Esophagus muscularis mucosa (tissue), 4 donors: ENCODE data around the gene MPST. TPM values are rescaled to one million over a fixed set of nuclear protein-coding genes. Genes with fewer than 3 reads are reported as not detected.
"Not testable (repeated sequence)": the region's sequence is repeated elsewhere in the genome, so short reads cannot be mapped to it uniquely, and the experiment has no call there.

ENCODE experiments used
- DNase-seq: peaks from one replicate; pipeline ENCODE4 v3.0.0-alpha.2; 2017; ENCODE audit errors: extremely low spot score
- H3K27ac ChIP-seq, 4 donors: fragments of 200-600 bp; sonication (generic); replicated peaks in 1 of 4; 1 replicate in 3 of 4; 2 replicates in 1 of 4; pipeline ENCODE4 v1.5.1; 2016 to 2019; ENCODE audit warnings: mild to moderate bottlenecking in 1 of 4
- H3K27me3 ChIP-seq, 4 donors: fragments of 200-600 bp; sonication (generic); one replicate each; pipeline versions ENCODE4 v1.5.1 to v1.6.0; 2016 to 2019
- H3K36me3 ChIP-seq, 4 donors: fragments of 200-600 bp; sonication (generic); one replicate each; pipeline ENCODE4 v1.5.1; 2016 to 2019
- H3K4me1 ChIP-seq, 4 donors: fragments of 200-600 bp; sonication (generic); one replicate each; pipeline ENCODE4 v1.5.1; 2016 to 2019
- H3K4me3 ChIP-seq, 4 donors: fragments of 200-600 bp; sonication (generic); 1 replicate in 2 of 4; 2 replicates in 2 of 4; pipeline ENCODE4 v1.5.1; 2016 to 2019; ENCODE audit warnings: mild to moderate bottlenecking in 4 of 4, moderate library complexity in 1 of 4
- H3K9me3 ChIP-seq, 4 donors: fragments of 200-600 bp; sonication (generic); 1 replicate in 3 of 4; 2 replicates in 1 of 4; pipeline ENCODE4 v1.5.1; 2016 to 2019
- CTCF ChIP-seq, 3 experiments: fragments of 200-600 bp in 2 of 3; fragments of 450-650 bp in 1 of 3; sonication (generic) in 2 of 3; IDR thresholded peaks; one replicate each; pipeline ENCODE4 v1.5.1; 2017 to 2019; ENCODE audit warnings: antibody characterized with exemption in 3 of 3, mild to moderate bottlenecking in 2 of 3, moderate library complexity in 1 of 3
- EP300 ChIP-seq: sonication (generic); formaldehyde crosslinking; IDR thresholded peaks from one replicate; pipeline ENCODE4 v1.6.1; 2017; ENCODE audit warnings: antibody characterized with exemption
- POLR2A ChIP-seq: fragments of 450-650 bp; IDR thresholded peaks from one replicate; pipeline ENCODE4 v1.6.1; 2017; ENCODE audit warnings: antibody characterized with exemption, moderate library complexity, mild to moderate bottlenecking, low read depth
- POLR2AphosphoS5 ChIP-seq, 2 donors: sonication (generic); formaldehyde crosslinking; IDR thresholded peaks; one replicate each; pipeline ENCODE4 v1.6.1; 2017; ENCODE audit warnings: antibody characterized with exemption in 2 of 2
- WGBS: methylation state at CpG from one replicate; pipeline ENCODE4 v1.1.5; 2018; 5-methylcytosine and 5-hydroxymethylcytosine counted together
- intact Hi-C: fragments of 100-400 bp; cut with DNase I; formaldehyde crosslinking; loops from one replicate; pipeline ENCODE4 v1.15.1; 2023
- total RNA-seq, 4 donors: library from RNA; depleted of rRNA; stranded (reverse); fragments of >200 nt; gene quantifications; one replicate each; pipeline versions ENCODE4 v1.1.0 to v1.2.1, GENCODE V29; 2016

Gene MPST
- total RNA-seq, 4 donors from 2014 or later: 124 to 205 (median 169) TPM

GRCh38 chr22:36985211-36985889 lies 34.2 kb upstream of the MPST start:
- Histone ChIP-seq H3K36me3 (no peaks in the 10 kb centered on the region), H3K9me3 (peaks cover 0 to 14% (median 12%) of the 10 kb centered on the region in 4 donors), H3K4me1 (no peaks in the 10 kb centered on the region), H3K4me3 (no peak overlapping the region), H3K27ac (no peak overlapping the region), H3K27me3 (peaks cover 0 to 53% (median 1%) of the 10 kb centered on the region in 4 donors)
- TF ChIP-seq POLR2AphosphoS5 (IDR thresholded peaks at IDR 0.05): no peak
- no peak for TF ChIP-seq POLR2A
- no peak for TF ChIP-seq EP300
- TF ChIP-seq CTCF (IDR thresholded peaks at IDR 0.05): no peak
- WGBS: 72% methylated on average over 10 of the region's 10 CpGs
- DNase-seq: no peak
- intact Hi-C loops: no loop called here

GRCh38 chr22:36986242-36986821 lies 33.2 kb upstream of the MPST start:
- 53% methylated on average over 8 of the region's 8 CpGs for WGBS
- Histone ChIP-seq H3K27me3 (peaks cover 0 to 63% (median 6%) of the 10 kb centered on the region in 4 donors), H3K9me3 (peaks cover 0 to 14% (median 12%) of the 10 kb centered on the region in 4 donors), H3K36me3 (no peaks in the 10 kb centered on the region), H3K4me1 (no peaks in the 10 kb centered on the region), H3K4me3 (no peak overlapping the region), H3K27ac (no peak overlapping the region)
- TF ChIP-seq CTCF (IDR thresholded peaks at IDR 0.05) (peak in 2 of 3 experiments; percentile 18 to 43), POLR2A (no peak)
- intact Hi-C loops: no loop called here
- DNase-seq: no peak

DNA sequence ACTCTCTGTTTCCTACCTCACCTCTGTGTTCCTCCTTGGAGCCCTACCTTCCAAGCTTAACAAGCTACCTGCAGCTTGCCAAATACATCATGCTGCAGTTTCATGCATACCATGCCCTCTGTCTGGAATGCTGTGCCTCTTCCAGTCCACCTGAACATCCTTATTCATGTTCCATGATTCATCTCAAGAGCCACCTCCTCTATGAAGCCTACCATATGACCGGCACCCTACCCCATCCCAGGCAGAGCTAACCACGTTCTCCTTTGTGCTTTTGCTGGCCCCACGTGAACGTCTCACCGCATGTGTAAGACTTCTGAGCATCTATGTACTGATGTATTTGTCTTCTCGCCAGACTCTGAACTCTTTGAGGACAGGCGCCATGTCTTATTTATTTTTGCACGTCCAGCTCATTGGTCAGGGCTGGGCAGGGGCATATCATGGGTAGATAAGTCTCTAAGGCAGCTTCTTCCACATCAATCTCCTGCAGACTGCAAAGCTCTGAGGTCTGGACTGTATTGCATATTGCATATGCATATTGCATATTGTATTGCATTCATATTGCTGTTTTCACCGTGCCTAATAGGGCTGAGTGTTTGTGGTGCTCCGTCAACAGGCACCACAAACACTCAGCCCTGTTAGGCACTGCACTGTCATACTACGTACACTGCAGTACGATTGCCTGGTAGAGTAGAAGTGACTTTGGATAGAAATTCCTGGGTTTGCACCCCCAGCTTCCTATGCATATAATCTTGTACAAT lies 31.3 kb upstream of the MPST start:
- H3K27ac ChIP-seq: no peak overlapping the region
- H3K4me1 ChIP-seq: no peaks in the 10 kb centered on the region
- no peak overlapping the region for H3K4me3 ChIP-seq
- H3K9me3 ChIP-seq: peaks cover 0 to 14% (median 12%) of the 10 kb centered on the region in 4 donors
- DNase-seq: no peak
- TF ChIP-seq EP300 (no peak), POLR2A (no peak), CTCF (IDR thresholded peaks at IDR 0.05) (no peak), POLR2AphosphoS5 (IDR thresholded peaks at IDR 0.05) (no peak)
- H3K27me3 ChIP-seq: peaks cover 0 to 67% (median 6%) of the 10 kb centered on the region in 4 donors
- no peaks in the 10 kb centered on the region for H3K36me3 ChIP-seq
- 75% methylated on average over 12 of the region's 12 CpGs for WGBS
- intact Hi-C loops: no loop called here

DNA sequence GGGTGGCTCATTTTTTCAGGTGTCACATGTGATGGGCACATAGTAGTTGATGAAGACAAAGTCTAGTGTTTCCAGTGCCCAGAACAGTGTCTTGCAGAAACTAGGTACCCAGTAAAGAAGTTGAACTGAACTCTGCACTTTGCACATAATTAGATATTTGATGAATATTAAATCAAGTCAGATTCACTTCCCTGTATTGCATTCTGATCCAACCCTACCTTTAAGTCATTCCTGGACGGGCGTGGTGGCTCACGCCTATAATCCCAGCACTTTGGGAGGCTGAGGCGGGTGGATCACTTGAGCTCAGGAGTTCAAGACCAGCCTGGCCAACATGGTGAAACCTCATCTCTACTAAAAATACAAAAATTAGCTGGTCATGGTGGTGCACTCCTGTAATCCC lies 30.5 kb upstream of the MPST start:
- H3K4me3 ChIP-seq, H3K36me3 ChIP-seq, H3K4me1 ChIP-seq, DNase-seq, intact Hi-C loops, H3K27ac ChIP-seq: not testable (repeated sequence)
- WGBS: 88% methylated on average over 4 of the region's 4 CpGs
- Histone ChIP-seq H3K27me3 (peaks cover 0 to 62% (median 6%) of the 10 kb centered on the region in 4 donors), H3K9me3 (peaks cover 0 to 14% (median 12%) of the 10 kb centered on the region in 4 donors)

DNA sequence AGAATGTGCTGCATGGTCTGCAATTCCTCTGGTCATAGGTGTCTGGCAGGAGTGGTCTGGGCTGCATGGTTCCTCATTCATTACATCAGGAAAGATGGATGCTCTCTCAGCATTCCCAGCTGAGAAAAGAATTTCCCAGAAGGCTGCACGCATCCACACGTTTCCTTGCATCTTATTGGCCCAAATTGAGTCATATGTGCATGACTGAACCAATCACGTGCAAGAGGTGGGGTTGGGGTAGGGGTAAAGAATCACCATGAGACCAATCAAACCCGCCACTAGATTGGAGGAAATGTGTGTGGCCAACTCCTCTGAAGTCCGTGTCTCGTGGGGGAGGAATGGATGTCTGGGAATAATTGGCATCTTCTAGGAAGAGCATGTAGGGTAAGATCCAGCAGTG lies 29.1 kb upstream of the MPST start:
- Histone ChIP-seq H3K4me1 (no peaks in the 10 kb centered on the region), H3K27ac (no peak overlapping the region), H3K4me3 (no peak overlapping the region), H3K9me3 (peaks cover 0 to 12% (median 11%) of the 10 kb centered on the region in 4 donors), H3K36me3 (no peaks in the 10 kb centered on the region), H3K27me3 (peaks cover 0 to 54% (median 6%) of the 10 kb centered on the region in 4 donors)
- no peak for DNase-seq
- no peak for TF ChIP-seq EP300
- no peak for TF ChIP-seq CTCF (IDR thresholded peaks at IDR 0.05)
- no peak for TF ChIP-seq POLR2AphosphoS5 (IDR thresholded peaks at IDR 0.05)
- no peak for TF ChIP-seq POLR2A
- WGBS: 74% methylated on average over 6 of the region's 6 CpGs
- intact Hi-C loops: no loop called here
